ACC112 (cell line): ENCODE results near the gene LRRC55.

Experiments used
- H2AFZ ChIP-seq: fragments of 200-600 bp; sonication (generic); one replicate; pipeline ENCODE4 v1.6.0; 2017; ENCODE audit warnings: antibody characterized with exemption, low read length; ENCODE audit not compliant: unreplicated experiment
- H3K27ac ChIP-seq: fragments of 200-600 bp; sonication (generic); 2 replicates; pipeline ENCODE4 v1.5.1; 2014; ENCODE audit warnings: low read depth, mild to moderate bottlenecking, antibody characterized with exemption, low read length, moderate library complexity
- H3K27me3 ChIP-seq: fragments of 200-600 bp; sonication (generic); 2 replicates; pipeline ENCODE4 v1.6.1; 2014; ENCODE audit warnings: mild to moderate bottlenecking, antibody characterized with exemption, low read length, moderate library complexity, mixed read lengths; ENCODE audit not compliant: insufficient read depth
- H3K36me3 ChIP-seq: fragments of 200-600 bp; sonication (generic); 2 replicates; pipeline ENCODE4 v1.6.1; 2016; ENCODE audit warnings: mild to moderate bottlenecking, antibody characterized with exemption, low read length, moderate library complexity, mixed read lengths; ENCODE audit not compliant: insufficient read depth
- H3K4me1 ChIP-seq: fragments of 200-600 bp; sonication (generic); one replicate; pipeline ENCODE4 v1.6.1; 2016; ENCODE audit warnings: low read length, mixed read lengths; ENCODE audit not compliant: insufficient read depth, unreplicated experiment, control insufficient read depth
- H3K4me3 ChIP-seq: fragments of 200-600 bp; sonication (generic); 2 replicates; pipeline ENCODE4 v1.5.1; 2014; ENCODE audit warnings: mild to moderate bottlenecking, low read depth, low read length
- H3K79me2 ChIP-seq: fragments of 200-600 bp; sonication (generic); one replicate; pipeline ENCODE4 v1.6.0; 2016; ENCODE audit warnings: low read length; ENCODE audit not compliant: control insufficient read depth, unreplicated experiment, insufficient read depth

LRRC55 gene

GRCh38 chr11:57233702-57234101, 51.9 kb downstream of the LRRC55 start:
- Histone ChIP-seq H3K27me3 (peaks cover 100% of the 10 kb centered on the region), H2AFZ (no peak overlapping the region), H3K27ac (no peak overlapping the region), H3K4me1 (no peaks in the 10 kb centered on the region), H3K79me2 (no peaks in the 10 kb centered on the region), H3K4me3 (no peak overlapping the region), H3K36me3 (no peaks in the 10 kb centered on the region)

DNA sequence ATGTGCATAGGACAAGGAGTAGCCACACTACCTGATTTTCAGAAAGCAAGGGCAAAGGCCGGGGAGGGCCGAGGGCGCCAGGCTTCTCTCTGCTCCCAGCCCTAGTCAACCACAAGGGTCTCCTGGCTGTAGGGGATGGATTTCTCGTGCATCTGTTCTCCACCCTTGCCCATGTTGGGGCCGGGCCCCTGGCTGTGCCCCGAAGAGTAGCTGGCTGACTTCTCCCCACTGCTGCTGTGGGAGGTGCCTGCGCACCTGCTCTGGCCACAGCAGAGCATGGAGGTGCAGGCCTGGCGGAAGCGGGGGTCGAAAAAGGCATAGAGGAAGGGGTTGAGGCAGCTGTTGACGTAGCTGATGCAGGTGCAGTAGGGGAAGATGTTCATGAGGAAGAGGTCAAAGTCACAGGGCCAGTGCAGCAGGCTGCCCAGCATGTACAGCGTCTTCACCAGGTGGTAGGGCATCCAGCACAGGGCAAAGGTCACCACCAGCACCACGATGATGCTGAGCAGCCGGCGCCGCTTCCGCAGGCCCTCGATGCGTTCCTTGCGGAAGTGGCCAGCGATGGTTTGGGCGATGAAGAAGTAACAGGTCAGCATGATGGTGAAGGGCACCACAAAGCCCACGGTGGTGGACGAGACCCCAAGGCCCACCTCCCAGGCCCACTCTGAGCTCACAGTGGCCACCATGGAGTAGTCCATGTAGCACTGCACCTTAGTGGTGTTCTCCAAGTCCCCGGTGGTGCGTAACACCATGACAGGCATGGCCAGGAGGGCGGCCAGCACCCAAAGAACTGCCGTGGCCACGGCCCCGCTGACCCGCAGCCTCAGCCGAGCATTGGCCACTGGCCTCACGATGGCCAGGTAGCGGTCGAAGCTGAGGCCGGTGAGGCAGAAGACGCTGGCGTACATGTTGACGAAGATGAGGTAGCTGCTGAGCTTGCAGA, 54.3 kb downstream of the LRRC55 start:
- Histone ChIP-seq H2AFZ (no peak overlapping the region), H3K79me2 (no peaks in the 10 kb centered on the region), H3K27ac (no peak overlapping the region), H3K4me3 (no peak overlapping the region), H3K36me3 (no peaks in the 10 kb centered on the region), H3K4me1 (no peaks in the 10 kb centered on the region), H3K27me3 (peaks cover 88% of the 10 kb centered on the region)

- Histone ChIP-seq H3K27me3 (peaks cover 76% of the 10 kb centered on the region), H3K36me3 (no peaks in the 10 kb centered on the region), H3K4me3 (no peak within 1 kb of the TSS), H3K4me1 (no peaks in the 10 kb centered on the region), H3K79me2 (no peaks in the 10 kb centered on the region), H2AFZ (no peak within 1 kb of the TSS), H3K27ac (no peak within 1 kb of the TSS)
Observed at GRCh38 chr11:57237204-57237681, 55.5 kb downstream of the LRRC55 start, which contains the start of gene APLNR. Gene APLNR (minus strand): TSS chr11:57237250. CDS start chr11:57237004, 246 bp downstream.

GRCh38 chr11:57239348-57239747, 57.6 kb downstream of the LRRC55 start:
- no peaks in the 10 kb centered on the region for H3K79me2 ChIP-seq
- no peak overlapping the region for H2AFZ ChIP-seq
- no peaks in the 10 kb centered on the region for H3K4me1 ChIP-seq
- H3K27ac ChIP-seq: no peak overlapping the region
- H3K27me3 ChIP-seq: peaks cover 55% of the 10 kb centered on the region
- no peak overlapping the region for H3K4me3 ChIP-seq
- H3K36me3 ChIP-seq: no peaks in the 10 kb centered on the region

- Histone ChIP-seq H3K27me3 (peaks cover 48% of the 10 kb centered on the region), H3K4me1 (no peaks in the 10 kb centered on the region), H3K4me3 (no peak overlapping the region), H3K27ac (no peak overlapping the region), H3K79me2 (no peaks in the 10 kb centered on the region), H3K36me3 (no peaks in the 10 kb centered on the region), H2AFZ (no peak overlapping the region)
Observed at GRCh38 chr11:57240007-57240406, 58.3 kb downstream of the LRRC55 start.

DNA sequence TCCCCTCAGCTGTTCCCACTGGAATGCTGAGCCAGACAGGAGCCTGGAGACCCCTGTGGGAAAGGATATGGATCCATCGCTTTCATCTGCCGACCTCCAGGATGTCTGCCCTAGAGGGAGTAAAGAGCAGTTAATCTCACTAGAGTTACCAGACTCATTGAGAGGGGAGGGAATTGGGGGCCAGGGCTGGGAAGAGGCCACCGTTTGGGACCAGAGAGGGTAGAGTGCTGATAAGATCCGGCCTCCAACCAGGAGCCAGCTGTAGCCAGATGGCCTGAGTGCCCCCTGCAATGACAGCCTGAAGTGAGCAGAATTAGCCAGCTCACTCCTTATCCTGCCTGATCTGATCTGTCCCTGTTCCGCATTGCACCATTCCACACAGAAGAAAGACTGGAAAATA, 59.0 kb downstream of the LRRC55 start:
- no peaks in the 10 kb centered on the region for H3K36me3 ChIP-seq
- no peak overlapping the region for H3K4me3 ChIP-seq
- peaks cover 41% of the 10 kb centered on the region for H3K27me3 ChIP-seq
- H2AFZ ChIP-seq: no peak overlapping the region
- no peaks in the 10 kb centered on the region for H3K79me2 ChIP-seq
- H3K27ac ChIP-seq: no peak overlapping the region
- no peaks in the 10 kb centered on the region for H3K4me1 ChIP-seq
